Measurements from ENCODE around the gene ELN. TPM values are rescaled to one million over a fixed set of nuclear protein-coding genes. Genes with fewer than 3 reads are reported as not detected.

ELN gene
- total RNA-seq, 1 donor from 2014 or later = 395 TPM

GRCh38 chr7:74101061-74101681 is 73.2 kb downstream of the ELN start:
- Histone ChIP-seq H3K27ac (no peak overlapping the region), H3K4me1 (no peaks in the 10 kb centered on the region), H3K36me3 (peaks cover 21 to 46% of the 10 kb centered on the region in 2 donors), H3K4me3 (no peak overlapping the region), H3K9me3 (no peaks in the 10 kb centered on the region), H3K27me3 (no peaks in the 10 kb centered on the region)
- TF ChIP-seq CTCF (IDR thresholded peaks at IDR 0.05) = no peak
- intact Hi-C loops (cut with DNase I) = no loop called here
- DNase-seq (ENCODE audit: low spot score in 2 of 2) = no peak

GRCh38 chr7:74103219-74103772 is 75.3 kb downstream of the ELN start:
- no peak for DNase-seq (ENCODE audit: low spot score in 2 of 2)
- H3K27me3 ChIP-seq = no peaks in the 10 kb centered on the region
- H3K4me3 ChIP-seq = no peak overlapping the region
- H3K36me3 ChIP-seq = peaks cover 30 to 58% of the 10 kb centered on the region in 2 donors
- no peaks in the 10 kb centered on the region for H3K9me3 ChIP-seq
- TF ChIP-seq CTCF (IDR thresholded peaks at IDR 0.05) = no peak
- intact Hi-C loops (cut with DNase I) = no loop called here
- no peak overlapping the region for H3K27ac ChIP-seq
- no peaks in the 10 kb centered on the region for H3K4me1 ChIP-seq

- no peaks in the 10 kb centered on the region for H3K4me1 ChIP-seq
- H3K4me3 ChIP-seq = no peak overlapping the region
- no peak for TF ChIP-seq CTCF (IDR thresholded peaks at IDR 0.05)
- H3K36me3 ChIP-seq = peaks cover 28 to 58% of the 10 kb centered on the region in 2 donors
- no peaks in the 10 kb centered on the region for H3K27me3 ChIP-seq
- H3K9me3 ChIP-seq = no peaks in the 10 kb centered on the region
- intact Hi-C loops (cut with DNase I) = no loop called here
- no peak for DNase-seq (ENCODE audit: low spot score in 2 of 2)
- no peak overlapping the region for H3K27ac ChIP-seq
These were observed 76.7 kb downstream of the ELN start for GRCh38 chr7:74104702-74105101.

GRCh38 chr7:74105992-74106391 is 78.0 kb downstream of the ELN start:
- Histone ChIP-seq H3K4me1 (no peaks in the 10 kb centered on the region), H3K27me3 (no peaks in the 10 kb centered on the region), H3K4me3 (no peak overlapping the region), H3K27ac (no peak overlapping the region), H3K36me3 (peaks cover 38 to 60% of the 10 kb centered on the region in 2 donors), H3K9me3 (no peaks in the 10 kb centered on the region)
- no peak for DNase-seq (ENCODE audit: low spot score in 2 of 2)
- intact Hi-C loops (cut with DNase I) = no loop called here
- TF ChIP-seq CTCF (IDR thresholded peaks at IDR 0.05) = no peak

GRCh38 chr7:74106846-74107245 is 78.9 kb downstream of the ELN start:
- H3K27ac ChIP-seq = no peak overlapping the region
- no peak overlapping the region for H3K4me3 ChIP-seq
- DNase-seq (ENCODE audit: low spot score in 2 of 2) = no peak
- no peaks in the 10 kb centered on the region for H3K9me3 ChIP-seq
- no peak for TF ChIP-seq CTCF (IDR thresholded peaks at IDR 0.05)
- no peaks in the 10 kb centered on the region for H3K27me3 ChIP-seq
- H3K4me1 ChIP-seq = no peaks in the 10 kb centered on the region
- intact Hi-C loops (cut with DNase I) = no loop called here
- H3K36me3 ChIP-seq = peaks cover 46 to 64% of the 10 kb centered on the region in 2 donors
